ENCODE results near the gene KCTD6. TPM values are rescaled to one million over a fixed set of nuclear protein-coding genes. Genes with fewer than 3 reads are reported as not detected.
A peak's percentile ranks its signal among the peaks of the same experiment; 100 is the strongest.

KCTD6 gene
- total RNA-seq, 1 donor from 2014 or later = 8.2 TPM

DNA sequence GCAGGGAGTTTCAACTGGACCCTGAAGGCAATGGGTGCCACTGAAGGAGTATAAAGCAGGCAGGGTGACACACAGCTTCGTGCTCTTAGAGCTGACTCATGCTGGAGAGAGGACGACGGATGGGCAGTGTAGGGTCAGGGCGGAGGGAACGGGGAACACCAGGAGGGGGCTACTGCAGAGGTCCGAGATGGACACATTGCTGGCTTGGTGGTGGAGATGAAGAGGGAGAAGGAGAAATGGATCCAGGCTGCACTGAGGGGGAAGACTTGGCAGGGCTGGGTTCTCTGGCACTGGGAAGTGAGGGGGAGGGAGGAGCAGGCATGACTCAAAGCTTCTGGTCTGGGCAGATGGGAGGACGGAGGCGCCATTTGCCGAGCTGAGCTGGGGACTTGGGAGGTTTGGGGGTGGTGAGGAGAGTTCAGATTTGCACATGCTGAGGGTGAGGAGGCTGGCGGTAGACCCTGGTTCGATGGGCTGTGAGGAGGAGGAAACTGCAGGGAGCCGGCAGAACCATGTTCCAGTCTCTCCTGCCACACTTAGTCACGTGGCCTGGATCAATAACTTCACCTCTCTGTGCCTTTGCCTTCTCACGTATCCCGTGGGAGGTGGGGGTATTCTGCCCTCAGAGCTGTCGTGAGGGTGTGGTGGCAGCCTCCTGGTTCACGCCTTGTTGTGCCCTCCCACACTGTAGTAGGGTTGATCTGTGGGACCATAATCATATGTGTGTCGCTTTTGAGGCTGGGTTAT, 4.6 kb upstream of the KCTD6 start:
- ATAC-seq (no peak), DNase-seq (no peak)
- Histone ChIP-seq H3K27me3 (no peaks in the 10 kb centered on the region), H3K4me3 (no peak overlapping the region), H3K27ac (no peak overlapping the region), H3K4me1 (peaks cover 13% of the 10 kb centered on the region), H3K9me3 (no peaks in the 10 kb centered on the region), H3K36me3 (no peaks in the 10 kb centered on the region)
- intact Hi-C loops (cut with DNase I) = no loop called here
- TF ChIP-seq, protein P1, sequence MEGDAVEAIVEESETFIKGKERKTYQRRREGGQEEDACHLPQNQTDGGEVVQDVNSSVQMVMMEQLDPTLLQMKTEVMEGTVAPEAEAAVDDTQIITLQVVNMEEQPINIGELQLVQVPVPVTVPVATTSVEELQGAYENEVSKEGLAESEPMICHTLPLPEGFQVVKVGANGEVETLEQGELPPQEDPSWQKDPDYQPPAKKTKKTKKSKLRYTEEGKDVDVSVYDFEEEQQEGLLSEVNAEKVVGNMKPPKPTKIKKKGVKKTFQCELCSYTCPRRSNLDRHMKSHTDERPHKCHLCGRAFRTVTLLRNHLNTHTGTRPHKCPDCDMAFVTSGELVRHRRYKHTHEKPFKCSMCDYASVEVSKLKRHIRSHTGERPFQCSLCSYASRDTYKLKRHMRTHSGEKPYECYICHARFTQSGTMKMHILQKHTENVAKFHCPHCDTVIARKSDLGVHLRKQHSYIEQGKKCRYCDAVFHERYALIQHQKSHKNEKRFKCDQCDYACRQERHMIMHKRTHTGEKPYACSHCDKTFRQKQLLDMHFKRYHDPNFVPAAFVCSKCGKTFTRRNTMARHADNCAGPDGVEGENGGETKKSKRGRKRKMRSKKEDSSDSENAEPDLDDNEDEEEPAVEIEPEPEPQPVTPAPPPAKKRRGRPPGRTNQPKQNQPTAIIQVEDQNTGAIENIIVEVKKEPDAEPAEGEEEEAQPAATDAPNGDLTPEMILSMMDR (IDR thresholded peaks at IDR 0.05) = no peak

DNA sequence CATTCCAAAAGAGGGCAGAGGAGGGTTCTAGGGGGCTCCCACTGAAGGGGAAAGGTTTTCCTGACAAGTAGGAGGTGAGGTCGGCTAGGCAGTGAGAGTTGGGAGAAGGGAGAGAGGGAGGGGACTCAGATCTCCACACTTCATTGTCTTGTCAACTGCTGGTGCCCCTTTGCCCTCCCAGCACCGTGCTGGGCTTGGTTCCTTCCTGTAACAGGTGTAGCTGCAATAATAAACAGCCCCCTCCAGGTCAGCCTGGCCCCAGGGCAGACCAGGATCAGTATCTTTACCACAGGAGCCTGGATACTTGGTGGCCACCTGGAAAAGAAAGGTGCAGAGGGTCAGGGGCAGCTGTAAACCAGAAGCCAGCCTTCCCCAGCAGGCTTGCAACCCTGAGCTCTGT, 2.9 kb upstream of the KCTD6 start:
- no peaks in the 10 kb centered on the region for H3K9me3 ChIP-seq
- no peaks in the 10 kb centered on the region for H3K36me3 ChIP-seq
- intact Hi-C loops (cut with DNase I) = no loop called here
- TF ChIP-seq, protein P1 (IDR thresholded peaks at IDR 0.05) = no peak
- H3K27ac ChIP-seq = no peak overlapping the region
- H3K4me1 ChIP-seq = peaks cover 17% of the 10 kb centered on the region
- DNase-seq = no peak
- no peak for ATAC-seq
- no peaks in the 10 kb centered on the region for H3K27me3 ChIP-seq
- H3K4me3 ChIP-seq = no peak overlapping the region

DNA sequence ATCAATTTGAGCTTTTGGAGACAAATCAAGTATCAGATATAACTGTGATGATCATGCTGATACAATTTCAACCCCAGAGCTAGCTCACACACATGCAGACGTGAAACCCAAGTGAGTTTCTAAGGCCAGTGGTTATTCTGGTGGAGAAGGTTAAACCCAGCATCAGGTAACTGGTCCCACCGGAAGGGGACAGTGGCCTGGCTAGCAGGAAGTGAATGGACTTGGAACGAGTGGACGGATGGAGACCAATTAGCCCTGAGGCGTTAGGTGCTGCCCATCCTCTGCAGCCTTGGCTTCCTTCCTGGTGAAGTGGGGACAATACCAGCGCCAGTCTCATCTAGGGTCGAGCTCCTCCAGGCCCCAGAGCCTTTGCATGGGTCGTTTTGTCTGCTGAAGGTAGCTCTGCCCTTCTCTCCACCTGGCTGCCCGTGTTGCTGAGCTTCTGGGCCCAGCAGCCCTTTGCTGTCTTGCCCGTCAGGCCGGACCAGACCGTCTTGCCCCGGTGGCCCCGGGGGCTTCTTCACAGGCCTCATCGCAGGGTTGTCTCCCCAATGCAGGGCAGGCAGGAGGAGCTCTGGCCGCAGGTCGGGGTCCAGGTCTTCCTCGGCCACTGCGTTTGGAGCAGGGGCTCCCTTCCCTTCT, 915 bp upstream of the KCTD6 start:
- no peaks in the 10 kb centered on the region for H3K27me3 ChIP-seq
- H3K27ac ChIP-seq = peak overlapping the region; percentile 77
- peak overlapping the region; percentile 51 for H3K4me3 ChIP-seq
- DNase-seq = peak; percentile 71
- intact Hi-C loops (cut with DNase I) = no loop called here
- TF ChIP-seq, protein P1 (IDR thresholded peaks at IDR 0.05) = no peak
- H3K9me3 ChIP-seq = no peaks in the 10 kb centered on the region
- H3K36me3 ChIP-seq = no peaks in the 10 kb centered on the region
- no peak for ATAC-seq
- peaks cover 17% of the 10 kb centered on the region for H3K4me1 ChIP-seq

DNA sequence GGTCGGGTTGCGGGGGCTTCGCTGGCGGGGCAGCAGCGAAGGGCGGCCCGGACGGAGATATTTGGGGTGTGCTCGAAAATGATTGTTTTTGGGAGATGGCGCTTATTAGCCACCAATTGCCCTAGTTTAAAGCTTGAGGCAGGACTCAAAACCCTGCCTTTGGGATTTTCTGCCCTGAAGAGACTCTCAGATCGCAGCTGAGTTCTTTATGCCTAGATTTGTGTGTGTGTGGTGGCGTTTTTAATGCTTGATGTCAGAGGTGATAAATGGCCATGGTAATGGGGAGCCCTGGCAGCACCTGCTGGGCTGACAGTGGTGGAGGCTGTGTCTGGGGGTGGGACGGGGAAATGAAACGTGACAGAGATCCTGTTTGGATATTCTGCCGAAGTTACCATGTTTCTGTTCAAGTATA, 604 bp downstream of the KCTD6 start:
- ATAC-seq (no peak), DNase-seq (no peak)
- H3K4me1 ChIP-seq = peaks cover 26% of the 10 kb centered on the region
- TF ChIP-seq, protein P1 (IDR thresholded peaks at IDR 0.05) = no peak
- H3K9me3 ChIP-seq = no peaks in the 10 kb centered on the region
- H3K36me3 ChIP-seq = no peaks in the 10 kb centered on the region
- peak overlapping the region; percentile 58 for H3K27ac ChIP-seq
- intact Hi-C loops (cut with DNase I) = no loop called here
- peak overlapping the region; percentile 81 for H3K4me3 ChIP-seq
- H3K27me3 ChIP-seq = no peaks in the 10 kb centered on the region

DNA sequence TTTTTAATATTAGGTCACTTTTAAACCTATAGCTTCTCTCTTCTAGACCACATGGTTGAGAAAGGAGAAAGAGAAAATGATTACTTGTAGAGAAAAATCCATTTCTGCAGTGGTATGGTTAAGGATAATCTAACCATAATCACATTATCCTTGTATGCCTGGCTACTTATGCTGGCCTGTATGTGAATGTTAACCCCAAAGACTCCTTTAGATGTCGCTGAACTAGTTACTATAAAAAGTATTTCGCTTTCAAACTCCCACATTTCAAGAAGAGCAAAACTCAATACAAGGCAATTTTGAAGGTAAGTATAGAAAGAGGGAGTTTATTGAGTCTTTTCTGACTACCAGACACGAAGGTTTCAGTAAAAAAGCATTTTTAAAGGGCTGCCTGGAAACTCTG, 2.2 kb downstream of the KCTD6 start:
- DNase-seq (no peak), ATAC-seq (no peak)
- no peak overlapping the region for H3K4me3 ChIP-seq
- no peaks in the 10 kb centered on the region for H3K27me3 ChIP-seq
- intact Hi-C loops (cut with DNase I) = no loop called here
- no peaks in the 10 kb centered on the region for H3K9me3 ChIP-seq
- H3K36me3 ChIP-seq = no peaks in the 10 kb centered on the region
- no peak overlapping the region for H3K27ac ChIP-seq
- TF ChIP-seq, protein P1 (IDR thresholded peaks at IDR 0.05) = no peak
- H3K4me1 ChIP-seq = peaks cover 26% of the 10 kb centered on the region

All from upper lobe of right lung (tissue), 1 donor.